ENCODE measurements around the gene SPATA3.

SPATA3 gene

GRCh38 chr2:231043796-231044195 is 47.9 kb downstream of the SPATA3 start:
- H3K4me3 ChIP-seq (ENCODE audit: low read depth, low read length), result no peak overlapping the region
- TF ChIP-seq, protein P1, sequence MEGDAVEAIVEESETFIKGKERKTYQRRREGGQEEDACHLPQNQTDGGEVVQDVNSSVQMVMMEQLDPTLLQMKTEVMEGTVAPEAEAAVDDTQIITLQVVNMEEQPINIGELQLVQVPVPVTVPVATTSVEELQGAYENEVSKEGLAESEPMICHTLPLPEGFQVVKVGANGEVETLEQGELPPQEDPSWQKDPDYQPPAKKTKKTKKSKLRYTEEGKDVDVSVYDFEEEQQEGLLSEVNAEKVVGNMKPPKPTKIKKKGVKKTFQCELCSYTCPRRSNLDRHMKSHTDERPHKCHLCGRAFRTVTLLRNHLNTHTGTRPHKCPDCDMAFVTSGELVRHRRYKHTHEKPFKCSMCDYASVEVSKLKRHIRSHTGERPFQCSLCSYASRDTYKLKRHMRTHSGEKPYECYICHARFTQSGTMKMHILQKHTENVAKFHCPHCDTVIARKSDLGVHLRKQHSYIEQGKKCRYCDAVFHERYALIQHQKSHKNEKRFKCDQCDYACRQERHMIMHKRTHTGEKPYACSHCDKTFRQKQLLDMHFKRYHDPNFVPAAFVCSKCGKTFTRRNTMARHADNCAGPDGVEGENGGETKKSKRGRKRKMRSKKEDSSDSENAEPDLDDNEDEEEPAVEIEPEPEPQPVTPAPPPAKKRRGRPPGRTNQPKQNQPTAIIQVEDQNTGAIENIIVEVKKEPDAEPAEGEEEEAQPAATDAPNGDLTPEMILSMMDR (IDR thresholded peaks at IDR 0.05; ENCODE audit: low read depth, low read length), result no peak

- TF ChIP-seq, protein P1 (IDR thresholded peaks at IDR 0.05; ENCODE audit: low read depth, low read length), result no peak
- no peak overlapping the region for H3K4me3 ChIP-seq (ENCODE audit: low read depth, low read length)
Measured at GRCh38 chr2:231046916-231047273, 51.0 kb downstream of the SPATA3 start.

DNA sequence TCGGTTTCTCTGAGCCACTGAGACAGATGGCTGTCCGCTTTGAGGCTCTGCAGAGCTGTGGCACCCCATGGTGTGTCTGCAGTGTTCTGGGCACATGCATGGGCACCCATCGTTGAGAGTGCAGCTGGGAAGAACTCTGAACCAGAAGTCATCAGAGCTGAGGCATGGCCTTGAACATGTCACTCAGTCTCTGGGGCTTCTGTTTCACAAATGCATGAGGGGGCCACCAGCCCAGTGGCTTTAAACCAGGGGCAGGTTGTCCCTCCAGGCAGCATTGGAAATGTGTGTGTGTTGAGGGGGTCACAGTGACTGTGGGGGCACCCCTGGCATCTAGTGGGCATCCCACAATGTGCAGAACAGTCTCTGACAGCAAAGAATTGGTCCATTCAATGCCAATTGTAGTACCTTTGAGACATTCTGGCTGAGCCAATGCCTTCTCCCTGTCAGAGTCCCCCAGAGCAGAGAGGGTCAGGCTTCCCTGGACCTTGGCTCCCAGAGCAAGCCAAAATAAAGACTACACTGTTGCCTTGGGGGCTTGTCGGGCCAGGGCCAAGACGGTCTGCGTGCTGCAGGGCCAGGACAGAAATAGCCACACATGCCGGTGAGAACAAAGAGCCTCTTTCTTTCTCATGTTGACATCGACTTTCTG is 51.5 kb downstream of the SPATA3 start:
- TF ChIP-seq, protein P1 (IDR thresholded peaks at IDR 0.05; ENCODE audit: low read depth, low read length), result no peak
- no peak overlapping the region for H3K4me3 ChIP-seq (ENCODE audit: low read depth, low read length)

DNA sequence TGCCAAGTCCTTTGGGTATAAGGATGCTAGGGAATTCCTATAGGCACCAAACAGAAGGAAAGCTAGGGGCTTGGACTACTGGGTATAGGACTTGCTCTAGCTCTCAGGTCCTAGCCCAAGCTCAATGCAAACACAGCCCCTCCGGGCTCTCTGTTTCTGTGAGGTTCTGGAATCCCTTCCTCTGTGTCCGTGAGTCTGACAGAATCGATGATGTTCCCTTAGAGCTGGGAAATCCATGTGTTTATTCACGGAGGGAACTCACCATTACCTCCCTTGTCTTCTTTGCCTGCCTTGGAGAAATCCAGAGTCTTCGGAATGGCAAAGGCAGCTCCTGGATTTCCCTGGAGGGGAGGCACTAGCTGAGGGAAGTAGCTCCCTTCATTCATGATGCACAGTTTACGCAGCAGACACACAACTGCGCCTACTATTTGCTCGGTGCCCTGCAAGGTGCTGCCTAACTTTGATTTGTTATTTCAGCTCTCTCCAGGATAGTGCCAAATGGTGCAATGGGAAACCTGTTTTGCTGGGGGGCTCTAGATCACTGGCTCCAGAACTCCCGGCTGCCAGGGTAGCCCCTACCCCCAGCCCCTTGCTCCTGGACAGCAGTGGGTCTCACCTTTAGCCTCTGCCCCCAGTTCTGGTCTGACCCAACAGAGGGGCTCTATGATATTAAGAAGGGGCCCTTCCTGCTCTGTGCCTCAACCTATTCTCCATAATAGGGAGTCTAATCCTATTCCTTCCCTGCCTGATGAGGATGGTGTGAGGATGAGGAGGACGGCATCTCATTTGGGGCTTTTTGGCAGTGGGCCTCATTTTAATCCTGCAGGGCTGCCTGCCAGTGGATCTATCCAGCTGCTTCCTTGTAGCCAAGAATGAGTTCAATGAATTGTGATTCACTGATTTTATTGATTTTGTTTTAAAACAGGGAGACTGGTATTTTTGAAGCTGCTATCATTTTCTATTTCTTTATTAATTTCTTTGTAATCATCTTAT is 52.3 kb downstream of the SPATA3 start:
- TF ChIP-seq, protein P1 (IDR thresholded peaks at IDR 0.05; ENCODE audit: low read depth, low read length), result no peak
- no peak overlapping the region for H3K4me3 ChIP-seq (ENCODE audit: low read depth, low read length)

DNA sequence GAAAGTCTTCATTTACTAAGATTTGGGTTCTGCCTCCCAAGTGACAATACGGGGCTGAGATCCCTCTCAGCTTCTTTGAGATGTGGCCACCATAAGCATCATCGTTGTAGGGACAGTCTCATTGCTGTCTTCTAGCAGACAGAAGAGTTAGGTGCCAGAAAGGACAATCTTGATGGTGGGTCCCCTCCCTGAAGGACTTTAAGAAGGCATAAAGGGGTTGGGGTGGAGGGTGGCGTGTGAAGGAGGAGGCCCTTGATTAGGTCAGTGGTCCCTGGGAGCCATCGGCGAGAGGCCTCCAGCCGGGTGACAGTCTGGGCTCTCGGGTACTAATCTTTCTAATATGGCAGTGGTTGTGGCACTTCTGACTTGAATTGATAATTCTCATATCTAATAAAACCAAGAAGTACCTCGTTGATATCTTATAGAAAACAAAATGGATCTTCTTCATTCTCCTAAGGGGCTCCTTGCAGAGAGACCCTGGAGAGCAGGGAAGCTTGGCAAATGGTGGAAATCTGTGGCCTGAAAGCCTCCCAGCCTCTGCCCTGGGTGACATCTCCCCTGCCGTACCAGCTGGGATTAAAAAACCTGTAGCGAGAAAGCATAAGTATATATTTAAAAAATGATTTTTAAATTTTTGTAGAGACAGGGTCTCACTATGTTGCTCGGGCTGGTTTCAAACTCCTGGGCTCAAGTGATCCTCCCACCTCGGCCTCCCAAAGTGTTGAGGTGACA is 53.5 kb downstream of the SPATA3 start:
- no peak overlapping the region for H3K4me3 ChIP-seq (ENCODE audit: low read depth, low read length)
- TF ChIP-seq, protein P1 (IDR thresholded peaks at IDR 0.05; ENCODE audit: low read depth, low read length), result no peak

GRCh38 chr2:231050018-231050901 is 54.3 kb downstream of the SPATA3 start:
- TF ChIP-seq, protein P1 (IDR thresholded peaks at IDR 0.05; ENCODE audit: low read depth, low read length), result no peak

More at GRCh38 chr2:231050018-231050901, 54.3 kb downstream of the SPATA3 start:
- no peak overlapping the region for H3K4me3 ChIP-seq (ENCODE audit: low read depth, low read length)

Measured in WI38 (cell line).